ENCODE results near the gene ARSG. TPM values are rescaled to one million over a fixed set of nuclear protein-coding genes. Genes with fewer than 3 reads are reported as not detected.
A peak's percentile ranks its signal among the peaks of the same experiment; 100 is the strongest.

Gene ARSG
- total RNA-seq, 4 donors from 2014 or later, result 1.4 to 8.2 (median 2.6) TPM

- no peak for TF ChIP-seq CTCF (IDR thresholded peaks at IDR 0.05)
- DNase-seq (ENCODE audit: low spot score) (no peak), ATAC-seq (ENCODE audit: low FRiP score) (no peak)
Measured at GRCh38 chr17:68290268-68290954, 884 bp upstream of the ARSG start.

- DNase-seq (ENCODE audit: low spot score) (peak; percentile 38), ATAC-seq (ENCODE audit: low FRiP score) (peak; percentile 53)
- TF ChIP-seq CTCF (IDR thresholded peaks at IDR 0.05), result no peak
Measured at GRCh38 chr17:68291836-68292688, 767 bp downstream of the ARSG start.

- ATAC-seq (ENCODE audit: low FRiP score) (no peak), DNase-seq (ENCODE audit: low spot score) (no peak)
- TF ChIP-seq CTCF (IDR thresholded peaks at IDR 0.05), result no peak
Measured at GRCh38 chr17:68292689-68293040, 1.4 kb downstream of the ARSG start.

- DNase-seq (ENCODE audit: low spot score), result no peak
Measured at GRCh38 chr17:68293490-68294195, 2.3 kb downstream of the ARSG start.

GRCh38 chr17:68294196-68294555 lies 2.9 kb downstream of the ARSG start:
- ATAC-seq (ENCODE audit: low FRiP score), result no peak
- DNase-seq (ENCODE audit: low spot score), result no peak
- no peak for TF ChIP-seq CTCF (IDR thresholded peaks at IDR 0.05)

More at GRCh38 chr17:68293490-68294195, 2.3 kb downstream of the ARSG start:
- no peak for TF ChIP-seq CTCF (IDR thresholded peaks at IDR 0.05)
- no peak for ATAC-seq (ENCODE audit: low FRiP score)

- ATAC-seq (ENCODE audit: low FRiP score) (no peak), DNase-seq (ENCODE audit: low spot score) (no peak)
- TF ChIP-seq CTCF (IDR thresholded peaks at IDR 0.05), result no peak
Measured at GRCh38 chr17:68294617-68295016, 3.3 kb downstream of the ARSG start.

Measured in omental fat pad (tissue), 4 donors.